Activated CD4-positive, alpha-beta memory T cell treated with anti-CD3 and anti-CD28 coated beads for 36 hours (primary cell): Measurements from ENCODE around the gene SLC41A3. TPM values are rescaled to one million over a fixed set of nuclear protein-coding genes. Genes with fewer than 3 reads are reported as not detected.
A peak's percentile ranks its signal among the peaks of the same experiment; 100 is the strongest.

ENCODE experiments used
- CTCF ChIA-PET: fragments of 350-600 bp; sonication (Branson Sonifier 250); formaldehyde crosslinking; loops from one replicate; lab custom pipeline; 2021; ENCODE audit warnings: antibody characterized with exemption, inconsistent platforms; lab: Charles Lee
- POLR2A ChIA-PET: fragments of 350-600 bp; sonication (Branson Sonifier 250); formaldehyde crosslinking; loops from one replicate; lab custom pipeline; 2021; ENCODE audit warnings: antibody characterized with exemption; lab: Charles Lee
- DNase-seq: peaks from one replicate; pipeline ENCODE4 v3.0.0-alpha.2; 2020
- H3K27ac Mint-ChIP-seq: one replicate; pipeline ENCODE4 v1.8.0; 2021; ENCODE audit warnings: mixed read lengths
- H3K27me3 Mint-ChIP-seq: one replicate; pipeline ENCODE4 v1.8.0; 2021; ENCODE audit warnings: mixed read lengths
- H3K36me3 Mint-ChIP-seq: one replicate; pipeline ENCODE4 v1.8.0; 2021; ENCODE audit warnings: mixed read lengths
- H3K4me1 Mint-ChIP-seq: one replicate; pipeline ENCODE4 v1.8.0; 2021; ENCODE audit warnings: low read depth, mixed read lengths
- H3K4me3 Mint-ChIP-seq: one replicate; pipeline ENCODE4 v1.8.0; 2021; ENCODE audit warnings: mild to moderate bottlenecking, mixed read lengths
- H3K9me3 Mint-ChIP-seq: one replicate; pipeline ENCODE4 v1.8.0; 2021; ENCODE audit warnings: mixed read lengths
- intact Hi-C: fragments of 100-400 bp; cut with micrococcal nuclease; formaldehyde crosslinking; loops from one replicate; pipeline ENCODE4 v1.15.1; 2023
- total RNA-seq, 2 experiments: library from RNA; stranded (reverse); gene quantifications; one replicate each; pipeline ENCODE4 v1.2.3, GENCODE V29; 2021

SLC41A3 gene
- total RNA-seq, 2 experiments from 2014 or later, result 26.3 to 27.3 TPM

DNA sequence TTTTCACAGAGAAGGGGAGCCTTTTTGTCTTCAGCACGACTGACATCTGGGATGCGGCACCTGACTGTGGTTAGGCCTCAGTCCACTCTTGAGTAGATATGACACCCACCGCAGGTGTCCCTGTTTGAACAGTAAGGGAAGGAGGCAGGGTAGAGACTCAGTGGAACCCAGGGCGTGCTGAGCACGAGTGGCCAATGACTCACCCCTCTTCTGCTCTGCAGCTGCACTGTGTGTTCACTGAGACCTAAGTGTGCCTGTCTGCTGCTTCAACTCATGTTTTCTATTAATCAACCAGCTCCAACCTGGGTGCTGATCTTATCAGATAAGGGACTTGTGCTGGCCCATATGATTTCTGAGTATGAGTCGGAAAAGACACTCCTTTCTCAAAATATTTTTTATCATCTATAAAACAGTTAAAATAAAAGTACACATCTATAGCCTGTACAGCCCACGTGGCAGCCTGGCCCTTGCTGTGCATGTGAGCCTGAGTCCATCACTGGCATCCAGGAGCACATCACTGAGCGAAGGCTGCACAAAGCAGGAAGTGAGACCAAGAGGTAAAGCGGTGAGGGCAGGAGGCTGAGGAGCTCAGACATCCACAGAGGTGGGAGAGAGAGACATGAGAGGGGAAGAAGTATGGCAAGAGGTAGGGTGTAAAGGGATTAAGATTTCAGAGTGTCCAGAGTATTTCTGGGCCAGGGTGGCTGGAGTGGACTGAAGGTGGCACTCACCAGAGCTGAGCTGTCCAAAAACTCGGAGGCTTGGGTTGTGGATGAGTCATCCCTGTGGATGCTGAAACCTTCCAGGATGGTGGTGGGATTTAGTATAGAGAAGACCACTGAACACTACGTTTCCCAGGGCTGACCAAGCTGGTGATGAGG is 49.2 kb downstream of the SLC41A3 start:
- peaks cover 4% of the 10 kb centered on the region for H3K4me1 Mint-ChIP-seq
- DNase-seq, result peak; percentile 14
- intact Hi-C loops, result no loop called here
- H3K36me3 Mint-ChIP-seq, result peaks cover 41% of the 10 kb centered on the region
- no peaks in the 10 kb centered on the region for H3K9me3 Mint-ChIP-seq
- POLR2A ChIA-PET, result no interaction called here
- CTCF ChIA-PET, result interaction anchor here (0.8 kb wide), 1 partner anchor 107 kb away, joined by 3 read pairs; no protein-coding TSS in a partner anchor
- no peak overlapping the region for H3K4me3 Mint-ChIP-seq
- no peak overlapping the region for H3K27ac Mint-ChIP-seq
- H3K27me3 Mint-ChIP-seq, result no peaks in the 10 kb centered on the region

DNA sequence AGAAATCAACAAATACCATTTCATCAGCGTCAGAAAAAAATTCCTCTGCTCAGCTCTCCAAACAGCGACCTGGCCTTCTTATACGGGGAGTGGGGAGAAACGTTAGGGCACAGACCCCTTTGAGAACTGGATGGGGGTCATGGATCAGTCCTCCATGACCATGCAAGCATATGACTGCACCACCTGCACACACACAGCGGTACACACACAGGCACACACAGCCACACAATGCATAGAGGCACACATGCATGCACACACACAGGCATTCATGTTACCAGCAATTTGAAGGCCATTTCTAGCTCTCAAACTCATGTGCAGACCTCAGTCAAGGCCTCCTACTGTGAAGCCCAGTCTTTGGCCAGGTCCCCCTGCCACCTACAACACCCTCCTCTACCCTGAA is 50.2 kb downstream of the SLC41A3 start:
- Mint-ChIP-seq H3K27me3 (no peaks in the 10 kb centered on the region), H3K36me3 (peaks cover 46% of the 10 kb centered on the region), H3K4me1 (peaks cover 4% of the 10 kb centered on the region), H3K9me3 (peaks cover 2% of the 10 kb centered on the region), H3K4me3 (no peak overlapping the region), H3K27ac (no peak overlapping the region)
- ChIA-PET POLR2A (no interaction called here), CTCF (interaction anchor here (0.8 kb wide), 1 partner anchor 106 kb away, joined by 3 read pairs; no protein-coding TSS in a partner anchor)
- no peak for DNase-seq
- intact Hi-C loops, result no loop called here

GRCh38 chr3:126033051-126033745 is 50.7 kb downstream of the SLC41A3 start:
- intact Hi-C loops, result no loop called here
- no peak overlapping the region for H3K27ac Mint-ChIP-seq
- no peak for DNase-seq
- H3K9me3 Mint-ChIP-seq, result peaks cover 8% of the 10 kb centered on the region
- H3K4me3 Mint-ChIP-seq, result no peak overlapping the region
- ChIA-PET CTCF (no interaction called here), POLR2A (no interaction called here)
- H3K36me3 Mint-ChIP-seq, result peaks cover 47% of the 10 kb centered on the region
- no peaks in the 10 kb centered on the region for H3K27me3 Mint-ChIP-seq
- H3K4me1 Mint-ChIP-seq, result peaks cover 4% of the 10 kb centered on the region

- Mint-ChIP-seq H3K27ac (no peak overlapping the region), H3K36me3 (peaks cover 53% of the 10 kb centered on the region), H3K9me3 (peaks cover 18% of the 10 kb centered on the region), H3K4me1 (peaks cover 4% of the 10 kb centered on the region), H3K27me3 (no peaks in the 10 kb centered on the region), H3K4me3 (no peak overlapping the region)
- CTCF ChIA-PET, result interaction anchor here (0.5 kb wide), 1 partner anchor 101 kb away, joined by 3 read pairs; no protein-coding TSS in a partner anchor
- intact Hi-C loops, result no loop called here
- no peak for DNase-seq
- POLR2A ChIA-PET, result no interaction called here
These were observed 51.9 kb downstream of the SLC41A3 start for GRCh38 chr3:126031981-126032471.

DNA sequence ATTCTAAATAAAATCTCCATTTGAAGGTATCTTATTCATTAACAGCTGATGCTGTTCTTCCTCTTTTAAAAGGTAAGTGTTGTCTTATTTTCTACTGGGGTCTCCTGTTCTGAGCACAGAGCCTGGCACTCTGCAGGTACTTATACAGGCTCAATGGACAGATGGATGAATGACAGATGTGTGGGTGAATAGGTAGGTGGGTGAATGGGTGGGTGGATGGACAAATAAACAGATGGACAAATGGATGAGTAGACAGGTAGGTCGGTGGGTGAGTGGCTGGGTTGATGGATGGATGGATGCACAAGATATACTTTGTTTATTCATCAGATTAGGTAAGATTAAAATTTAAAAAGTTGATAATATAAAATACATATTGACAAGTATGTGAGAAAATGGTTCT is 53.5 kb downstream of the SLC41A3 start:
- intact Hi-C loops, result no loop called here
- ChIA-PET POLR2A (no interaction called here), CTCF (no interaction called here)
- Mint-ChIP-seq H3K27ac (no peak overlapping the region), H3K27me3 (no peaks in the 10 kb centered on the region), H3K36me3 (peaks cover 58% of the 10 kb centered on the region), H3K4me3 (no peak overlapping the region), H3K9me3 (peaks cover 18% of the 10 kb centered on the region), H3K4me1 (peaks cover 9% of the 10 kb centered on the region)
- no peak for DNase-seq

DNA sequence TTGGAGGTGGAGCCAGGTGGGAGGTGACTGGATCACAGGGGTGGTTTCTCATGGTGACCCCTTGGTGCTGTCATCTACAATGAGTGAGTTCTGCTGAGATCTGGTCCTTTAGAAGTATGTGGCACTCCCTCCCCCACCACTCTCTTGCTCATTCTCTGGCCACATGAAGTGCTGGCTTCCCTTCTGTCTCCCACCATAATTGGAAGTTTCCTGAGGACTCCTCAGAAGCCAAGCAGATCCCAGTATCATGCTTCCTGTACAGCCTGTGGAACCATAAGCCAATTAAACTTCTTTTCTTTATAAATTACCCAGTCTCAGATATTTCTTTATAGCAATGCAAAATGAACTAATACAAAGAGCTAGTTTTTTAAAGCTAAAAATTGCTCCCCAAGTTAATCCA is 54.7 kb downstream of the SLC41A3 start:
- Mint-ChIP-seq H3K4me1 (peaks cover 6% of the 10 kb centered on the region), H3K27me3 (no peaks in the 10 kb centered on the region), H3K36me3 (peaks cover 54% of the 10 kb centered on the region), H3K27ac (no peak overlapping the region), H3K9me3 (peaks cover 18% of the 10 kb centered on the region), H3K4me3 (no peak overlapping the region)
- CTCF ChIA-PET, result no interaction called here
- POLR2A ChIA-PET, result no interaction called here
- intact Hi-C loops, result no loop called here
- DNase-seq, result no peak

GRCh38 chr3:126028096-126028495 is 55.8 kb downstream of the SLC41A3 start:
- CTCF ChIA-PET, result no interaction called here
- no peaks in the 10 kb centered on the region for H3K27me3 Mint-ChIP-seq
- POLR2A ChIA-PET, result no interaction called here
- peaks cover 49% of the 10 kb centered on the region for H3K36me3 Mint-ChIP-seq
- intact Hi-C loops, result no loop called here
- no peak overlapping the region for H3K4me3 Mint-ChIP-seq
- DNase-seq, result no peak
- peaks cover 18% of the 10 kb centered on the region for H3K9me3 Mint-ChIP-seq
- peaks cover 6% of the 10 kb centered on the region for H3K4me1 Mint-ChIP-seq
- H3K27ac Mint-ChIP-seq, result no peak overlapping the region

DNA sequence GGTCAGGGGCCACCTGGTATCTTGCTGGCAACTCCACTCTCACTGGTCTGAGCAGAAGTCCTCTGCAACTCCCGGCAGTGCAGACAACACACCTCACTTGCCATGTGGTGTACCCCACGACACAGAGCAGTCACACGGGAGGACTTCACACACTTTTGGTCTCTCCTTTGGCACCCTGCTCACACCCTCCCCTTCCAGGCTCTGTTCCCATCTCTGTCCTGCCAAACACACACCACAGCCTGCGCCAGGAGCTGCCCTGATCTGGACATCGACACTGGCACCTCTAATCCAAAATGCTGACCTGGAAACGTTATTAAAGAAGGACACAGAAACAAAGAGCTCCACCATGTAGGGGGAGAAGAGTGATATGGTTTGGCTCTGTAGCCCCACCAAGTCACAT is 57.2 kb downstream of the SLC41A3 start:
- Mint-ChIP-seq H3K27ac (no peak overlapping the region), H3K9me3 (peaks cover 18% of the 10 kb centered on the region), H3K27me3 (no peaks in the 10 kb centered on the region), H3K4me3 (no peak overlapping the region), H3K36me3 (peaks cover 40% of the 10 kb centered on the region), H3K4me1 (peaks cover 6% of the 10 kb centered on the region)
- ChIA-PET POLR2A (no interaction called here), CTCF (interaction anchor here (0.6 kb wide), 1 partner anchor 180 kb away, joined by 5 read pairs; no protein-coding TSS in a partner anchor)
- intact Hi-C loops, result no loop called here
- DNase-seq, result no peak

GRCh38 chr3:126026277-126026751 is 57.6 kb downstream of the SLC41A3 start:
- Mint-ChIP-seq H3K4me1 (peaks cover 6% of the 10 kb centered on the region), H3K9me3 (peaks cover 18% of the 10 kb centered on the region), H3K4me3 (no peak overlapping the region), H3K27me3 (no peaks in the 10 kb centered on the region), H3K27ac (no peak overlapping the region), H3K36me3 (peaks cover 39% of the 10 kb centered on the region)
- no peak for DNase-seq
- CTCF ChIA-PET, result no interaction called here
- intact Hi-C loops, result no loop called here
- POLR2A ChIA-PET, result no interaction called here

- ChIA-PET CTCF (no interaction called here), POLR2A (no interaction called here)
- DNase-seq, result no peak
- H3K4me1 Mint-ChIP-seq, result peaks cover 6% of the 10 kb centered on the region
- H3K27me3 Mint-ChIP-seq, result no peaks in the 10 kb centered on the region
- no peak overlapping the region for H3K27ac Mint-ChIP-seq
- H3K36me3 Mint-ChIP-seq, result peaks cover 39% of the 10 kb centered on the region
- peaks cover 18% of the 10 kb centered on the region for H3K9me3 Mint-ChIP-seq
- intact Hi-C loops, result no loop called here
- no peak overlapping the region for H3K4me3 Mint-ChIP-seq
These were observed 58.1 kb downstream of the SLC41A3 start for GRCh38 chr3:126025862-126026261.

- intact Hi-C loops, result no loop called here
- DNase-seq, result no peak
- ChIA-PET POLR2A (no interaction called here), CTCF (no interaction called here)
- Mint-ChIP-seq H3K4me1 (peaks cover 6% of the 10 kb centered on the region), H3K27me3 (no peaks in the 10 kb centered on the region), H3K9me3 (peaks cover 18% of the 10 kb centered on the region), H3K4me3 (no peak overlapping the region), H3K36me3 (peaks cover 35% of the 10 kb centered on the region), H3K27ac (no peak overlapping the region)
These were observed 58.7 kb downstream of the SLC41A3 start for GRCh38 chr3:126025116-126025729.
